HepG2 (cell line): ENCODE results near the gene SLIT3. TPM values are rescaled to one million over a fixed set of nuclear protein-coding genes. Genes with fewer than 3 reads are reported as not detected.
"Not testable (repeated sequence)": the region's sequence is repeated elsewhere in the genome, so short reads cannot be mapped to it uniquely, and the experiment has no call there.

ENCODE experiments used
- ATAC-seq: fragments of 200-7000 bp; cut with Tn5 transposase; 3 replicates; pipeline ENCODE4 v1.9.1; 2020; ENCODE audit warnings: mild to moderate bottlenecking, moderate library complexity
- BruUV-seq: library from RNA; stranded (reverse); fragments of 400-500 nt; replicated peaks from 2 replicates; lab custom pipeline; 2021; lab: Mats Ljungman, UMichigan
- CTCF ChIA-PET: fragments of 300-600 bp; formaldehyde crosslinking; extraction: SDS; loops from one replicate; lab custom pipeline; 2021; ENCODE audit warnings: low total read pairs, inconsistent platforms, low intra/inter-chr PET ratio; lab: Yijun Ruan, JAX
- POLR2A ChIA-PET: fragments of 350-600 bp; sonication (Branson Sonifier 250); formaldehyde crosslinking; loops from one replicate; lab custom pipeline; 2020; ENCODE audit warnings: antibody characterized with exemption, inconsistent platforms; lab: Yijun Ruan, JAX
- DNase-seq: peaks from one replicate; pipeline ENCODE4 v3.0.0-alpha.2; 2015; ENCODE audit warnings: low spot score
- FAIRE-seq: peaks from 3 replicates; lab custom pipeline; 2011; peaks lifted over from hg19 to GRCh38; lab: Jason Lieb, UNC
- H2AFZ ChIP-seq: one replicate; pipeline ENCODE4 v1.6.1; 2011; ENCODE audit warnings: low read length, inconsistent platforms
- H3K27ac ChIP-seq: fragments of 300-600 bp; 3 replicates; pipeline ENCODE4 v1.8.0; 2011; ENCODE audit warnings: mixed run types, mild to moderate bottlenecking, mixed read lengths, low read length, inconsistent platforms; ENCODE audit not compliant: insufficient read depth; ENCODE audit errors: extremely low read length
- H3K27me3 ChIP-seq, 2 experiments: fragments of 200-600 bp in 1 of 2; 2 replicates in 1 of 2; 3 replicates in 1 of 2; pipeline versions ENCODE4 v1.6.0 to v1.8.0; 2011; ENCODE audit warnings: low read length in 2 of 2, mild to moderate bottlenecking in 2 of 2, moderate library complexity in 2 of 2, inconsistent platforms in 1 of 2; ENCODE audit not compliant: insufficient read depth in 2 of 2, control insufficient read depth in 1 of 2
- H3K36me3 ChIP-seq, 2 experiments: fragments of 200-600 bp in 1 of 2; replicated peaks in 1 of 2; 2 replicates in 1 of 2; 3 replicates in 1 of 2; pipeline versions ENCODE4 v1.5.1 to v1.8.0; 2011; ENCODE audit warnings: low read length in 2 of 2, inconsistent platforms in 1 of 2; ENCODE audit not compliant: insufficient read depth in 2 of 2, control insufficient read depth in 1 of 2
- H3K4me1 ChIP-seq: 2 replicates; pipeline ENCODE4 v1.5.1; 2012; ENCODE audit warnings: low read length, inconsistent platforms; ENCODE audit not compliant: insufficient read depth
- H3K4me2 ChIP-seq: 2 replicates; pipeline ENCODE4 v1.6.0; 2011; ENCODE audit warnings: low read depth, low read length, inconsistent platforms
- H3K4me3 ChIP-seq, 3 experiments: fragments of 200-600 bp in 1 of 3; sonication (generic), shearing (Covaris generic) in 1 of 3; replicated peaks in 1 of 3; 2 replicates each; pipeline ENCODE4 v1.5.1; 2011 to 2016; ENCODE audit warnings: low read length in 3 of 3, inconsistent platforms in 2 of 3, low read depth in 2 of 3, mild to moderate bottlenecking in 2 of 3, control low read depth in 1 of 3, mixed read lengths in 1 of 3; ENCODE audit not compliant: insufficient read depth in 1 of 3
- H3K79me2 ChIP-seq: one replicate; pipeline ENCODE4 v1.6.1; 2011; ENCODE audit warnings: low read length, inconsistent platforms; ENCODE audit not compliant: insufficient read depth
- H3K9ac ChIP-seq: 2 replicates; pipeline ENCODE4 v1.6.0; 2011; ENCODE audit warnings: mild to moderate bottlenecking, low read depth, low read length, inconsistent platforms; ENCODE audit not compliant: insufficient read depth
- H3K9me3 ChIP-seq: 2 replicates; pipeline ENCODE4 v1.5.1; 2012; ENCODE audit warnings: mild to moderate bottlenecking, low read length
- H4K20me1 ChIP-seq: 2 replicates; pipeline ENCODE4 v1.6.0; 2011; ENCODE audit warnings: inconsistent platforms, mild to moderate bottlenecking, low read length, moderate library complexity; ENCODE audit not compliant: insufficient read depth
- FOXO1 ChIP-seq: sonication (generic); formaldehyde crosslinking; IDR thresholded peaks from 2 replicates; pipeline ENCODE4 v1.4.0; 2020; ENCODE audit warnings: missing genetic modification reagents
- HNRNPH1 ChIP-seq: fragments of 200-400 bp; formaldehyde crosslinking; optimal IDR thresholded peaks from 2 replicates; pipeline ENCODE3; 2017; ENCODE audit warnings: mild to moderate bottlenecking, low read depth, low read length
- HOXA7 ChIP-seq: sonication (generic); formaldehyde crosslinking; IDR thresholded peaks from 2 replicates; pipeline ENCODE4 v1.8.1; 2022; ENCODE audit warnings: mild to moderate bottlenecking, missing genetic modification reagents, moderate library complexity
- MED8 ChIP-seq: sonication (generic); formaldehyde crosslinking; IDR thresholded peaks from 2 replicates; pipeline ENCODE4 v1.8.1; 2023; ENCODE audit warnings: mild to moderate bottlenecking, missing genetic modification reagents; ENCODE audit not compliant: insufficient replicate concordance
- NR2F6 ChIP-seq, 2 experiments: IDR thresholded peaks; 2 replicates each; pipeline ENCODE4 v1.6.1; 2016; ENCODE audit warnings: antibody characterized with exemption in 1 of 2, mild to moderate bottlenecking in 1 of 2
- RFXANK ChIP-seq: IDR thresholded peaks from 2 replicates; pipeline ENCODE4 v1.6.1; 2016
- ZFAT ChIP-seq: sonication (generic); formaldehyde crosslinking; conservative IDR thresholded peaks from 2 replicates; pipeline ENCODE4 v1.8.1; 2023; ENCODE audit warnings: missing genetic modification reagents, inconsistent platforms
- ZKSCAN5 ChIP-seq: sonication (generic); formaldehyde crosslinking; IDR thresholded peaks from 2 replicates; pipeline ENCODE4 v1.5.1; 2020; ENCODE audit warnings: mild to moderate bottlenecking, missing genetic modification reagents
- ZNF124 ChIP-seq: sonication (generic); formaldehyde crosslinking; IDR thresholded peaks from 2 replicates; pipeline ENCODE4 v1.4.0; 2020; ENCODE audit warnings: missing genetic modification reagents
- ZNF136 ChIP-seq: sonication (generic); formaldehyde crosslinking; IDR thresholded peaks from 2 replicates; pipeline ENCODE4 v1.8.1; 2022; ENCODE audit warnings: low read depth, mild to moderate bottlenecking, moderate library complexity, missing genetic modification reagents
- ZNF432 ChIP-seq: sonication (generic); formaldehyde crosslinking; IDR thresholded peaks from 2 replicates; pipeline ENCODE4 v1.5.0; 2020; ENCODE audit warnings: missing genetic modification reagents, mild to moderate bottlenecking, borderline replicate concordance
- WGBS: methylation state at CpG from one replicate; pipeline ENCODE4 v1.1.6; 2017; ENCODE audit warnings: low lambda C conversion rate; 5-methylcytosine and 5-hydroxymethylcytosine counted together
- in situ Hi-C: cut with HindIII; loops from 2 replicates; pipeline ENCODE4 v1.10.0; 2017; ENCODE audit warnings: low pct_unique_long_range_greater_than_20kb; ENCODE audit not compliant: extremely low pct_ligation_motif_present
- intact Hi-C: fragments of 100-400 bp; cut with micrococcal nuclease; formaldehyde crosslinking; loops from one replicate; pipeline ENCODE4 v1.10.0; 2022; ENCODE audit not compliant: unreplicated experiment
- polyA plus RNA-seq, 8 experiments: library from polyadenylated mRNA; depleted of rRNA in 3 of 8; stranded (reverse) in 7 of 8; unstranded in 1 of 8; fragments of >200 nt; fragmentation: Illumina TruSeq in 4 of 8; extraction: Trizol in 4 of 8; gene quantifications; 2 replicates each; pipeline versions ENCODE4 v1.2.1 to v1.2.3, GENCODE V29; 2011 to 2016; ENCODE audit warnings: low read depth in 4 of 8, missing spikeins in 1 of 8, mixed read lengths in 1 of 8; ENCODE audit not compliant: insufficient read depth in 1 of 8
- total RNA-seq, 5 experiments: library from RNA; depleted of rRNA; stranded (reverse); fragments of >200 nt; fragmentation: Illumina TruSeq; extraction: Trizol; gene quantifications; 2 replicates each; pipeline ENCODE4 v1.2.3, GENCODE V29; 2016; ENCODE audit warnings: low read depth in 1 of 5
- TF ChIP-seq, protein P1 (sequence below): sonication (generic); formaldehyde crosslinking; IDR thresholded peaks from 2 replicates; pipeline ENCODE4 v1.5.1; 2020; ENCODE audit warnings: mild to moderate bottlenecking, missing genetic modification reagents, borderline replicate concordance
- TF ChIP-seq, protein P2 (sequence below): sonication (generic); formaldehyde crosslinking; IDR thresholded peaks from 2 replicates; pipeline ENCODE4 v1.5.1; 2020; ENCODE audit warnings: mild to moderate bottlenecking, missing genetic modification reagents

SLIT3 gene
- total and polyA plus RNA-seq, 2 of the 13 experiments (the other 11 are each of a cell fraction or from before 2014, with no cell fraction given), result not detected

GRCh38 chr5:169216866-169217265 is 84.1 kb downstream of the SLIT3 start (continued):
- TF ChIP-seq, protein P1, sequence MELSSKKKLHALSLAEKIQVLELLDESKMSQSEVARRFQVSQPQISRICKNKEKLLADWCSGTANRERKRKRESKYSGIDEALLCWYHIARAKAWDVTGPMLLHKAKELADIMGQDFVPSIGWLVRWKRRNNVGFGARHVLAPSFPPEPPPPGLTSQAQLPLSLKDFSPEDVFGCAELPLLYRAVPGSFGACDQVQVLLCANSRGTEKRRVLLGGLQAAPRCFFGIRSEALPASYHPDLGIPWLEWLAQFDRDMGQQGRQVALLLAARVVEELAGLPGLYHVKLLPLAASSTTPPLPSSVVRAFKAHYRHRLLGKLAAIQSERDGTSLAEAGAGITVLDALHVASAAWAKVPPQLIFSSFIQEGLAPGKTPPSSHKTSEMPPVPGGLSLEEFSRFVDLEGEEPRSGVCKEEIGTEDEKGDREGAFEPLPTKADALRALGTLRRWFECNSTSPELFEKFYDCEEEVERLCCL (CRISPR knock-in tag), result no peak
- TF ChIP-seq ZFAT (no peak), ZKSCAN5 (CRISPR knock-in tag) (no peak)
- TF ChIP-seq, all 625 proteins: peak for 0

GRCh38 chr5:169213479-169213878 is 87.5 kb downstream of the SLIT3 start:
- no peak for DNase-seq
- H3K27me3 ChIP-seq, result no peaks in the 10 kb centered on the region
- H2AFZ ChIP-seq, result no peak overlapping the region
- BruUV-seq, result no TSS peak
- TF ChIP-seq ZNF432 (CRISPR knock-in tag) (no peak), ZNF124 (CRISPR knock-in tag) (no peak), HOXA7 (no peak), ZNF136 (CRISPR knock-in tag) (no peak), NR2F6 (IDR thresholded peaks at IDR 0.05) (no peak), NR2F6 (CRISPR knock-in tag; IDR thresholded peaks at IDR 0.05) (no peak), RFXANK (CRISPR knock-in tag) (no peak), FOXO1 (no peak), HNRNPH1 (no peak), MED8 (CRISPR knock-in tag) (no peak)
- TF ChIP-seq, protein P2, sequence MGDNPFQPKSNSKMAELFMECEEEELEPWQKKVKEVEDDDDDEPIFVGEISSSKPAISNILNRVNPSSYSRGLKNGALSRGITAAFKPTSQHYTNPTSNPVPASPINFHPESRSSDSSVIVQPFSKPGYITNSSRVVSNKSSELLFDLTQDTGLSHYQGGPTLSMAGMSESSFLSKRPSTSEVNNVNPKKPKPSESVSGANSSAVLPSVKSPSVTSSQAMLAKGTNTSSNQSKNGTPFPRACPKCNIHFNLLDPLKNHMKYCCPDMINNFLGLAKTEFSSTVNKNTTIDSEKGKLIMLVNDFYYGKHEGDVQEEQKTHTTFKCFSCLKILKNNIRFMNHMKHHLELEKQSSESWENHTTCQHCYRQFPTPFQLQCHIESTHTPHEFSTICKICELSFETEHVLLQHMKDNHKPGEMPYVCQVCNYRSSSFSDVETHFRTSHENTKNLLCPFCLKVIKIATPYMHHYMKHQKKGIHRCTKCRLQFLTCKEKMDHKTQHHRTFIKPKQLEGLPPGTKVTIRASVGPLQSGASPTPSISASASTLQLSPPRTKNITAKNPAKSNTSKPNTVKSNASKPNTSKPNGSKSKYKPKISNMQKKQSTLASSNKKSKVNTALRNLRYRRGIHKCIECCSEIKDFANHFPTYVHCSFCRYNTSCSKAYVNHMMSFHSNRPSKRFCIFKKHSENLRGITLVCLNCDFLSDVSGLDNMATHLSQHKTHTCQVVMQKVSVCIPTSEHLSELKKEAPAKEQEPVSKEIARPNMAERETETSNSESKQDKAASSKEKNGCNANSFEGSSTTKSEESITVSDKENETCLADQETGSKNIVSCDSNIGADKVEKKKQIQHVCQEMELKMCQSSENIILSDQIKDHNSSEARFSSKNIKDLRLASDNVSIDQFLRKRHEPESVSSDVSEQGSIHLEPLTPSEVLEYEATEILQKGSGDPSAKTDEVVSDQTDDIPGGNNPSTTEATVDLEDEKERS (CRISPR knock-in tag), result no peak
- no peaks in the 10 kb centered on the region for H3K79me2 ChIP-seq
- H3K9me3 ChIP-seq, result no peaks in the 10 kb centered on the region
- no peak overlapping the region for H3K9ac ChIP-seq
- ChIA-PET CTCF (no interaction called here), POLR2A (no interaction called here)
- peaks cover 2% of the 10 kb centered on the region for H3K4me1 ChIP-seq
- ATAC-seq, result no peak
- H3K4me2 ChIP-seq, result no peak overlapping the region
- intact Hi-C loops, result no loop called here
- in situ Hi-C loops, result no loop called here
- no peaks in the 10 kb centered on the region for H3K36me3 ChIP-seq
- FAIRE-seq, result no peak
- no peak overlapping the region for H3K27ac ChIP-seq
- no peak overlapping the region for H3K4me3 ChIP-seq
- no peaks in the 10 kb centered on the region for H4K20me1 ChIP-seq

- H3K27ac ChIP-seq, H3K27me3 ChIP-seq, BruUV-seq, H3K4me3 ChIP-seq, H3K36me3 ChIP-seq, H4K20me1 ChIP-seq, CTCF ChIA-PET, FAIRE-seq, H2AFZ ChIP-seq, DNase-seq, H3K4me2 ChIP-seq, POLR2A ChIA-PET, H3K79me2 ChIP-seq, in situ Hi-C loops, H3K9ac ChIP-seq, H3K4me1 ChIP-seq, ATAC-seq, H3K9me3 ChIP-seq, intact Hi-C loops: not testable (repeated sequence)
- 6% methylated on average over 3 of the region's 3 CpGs for WGBS
These were observed 89.2 kb downstream of the SLIT3 start for GRCh38 chr5:169211761-169212160.
